ENCODE data around the gene DCTN4.

- TF ChIP-seq CTCF (conservative IDR thresholded peaks at IDR 0.05; ENCODE audit: low read depth in 2 of 2), result no peak
- TF ChIP-seq, protein P1, sequence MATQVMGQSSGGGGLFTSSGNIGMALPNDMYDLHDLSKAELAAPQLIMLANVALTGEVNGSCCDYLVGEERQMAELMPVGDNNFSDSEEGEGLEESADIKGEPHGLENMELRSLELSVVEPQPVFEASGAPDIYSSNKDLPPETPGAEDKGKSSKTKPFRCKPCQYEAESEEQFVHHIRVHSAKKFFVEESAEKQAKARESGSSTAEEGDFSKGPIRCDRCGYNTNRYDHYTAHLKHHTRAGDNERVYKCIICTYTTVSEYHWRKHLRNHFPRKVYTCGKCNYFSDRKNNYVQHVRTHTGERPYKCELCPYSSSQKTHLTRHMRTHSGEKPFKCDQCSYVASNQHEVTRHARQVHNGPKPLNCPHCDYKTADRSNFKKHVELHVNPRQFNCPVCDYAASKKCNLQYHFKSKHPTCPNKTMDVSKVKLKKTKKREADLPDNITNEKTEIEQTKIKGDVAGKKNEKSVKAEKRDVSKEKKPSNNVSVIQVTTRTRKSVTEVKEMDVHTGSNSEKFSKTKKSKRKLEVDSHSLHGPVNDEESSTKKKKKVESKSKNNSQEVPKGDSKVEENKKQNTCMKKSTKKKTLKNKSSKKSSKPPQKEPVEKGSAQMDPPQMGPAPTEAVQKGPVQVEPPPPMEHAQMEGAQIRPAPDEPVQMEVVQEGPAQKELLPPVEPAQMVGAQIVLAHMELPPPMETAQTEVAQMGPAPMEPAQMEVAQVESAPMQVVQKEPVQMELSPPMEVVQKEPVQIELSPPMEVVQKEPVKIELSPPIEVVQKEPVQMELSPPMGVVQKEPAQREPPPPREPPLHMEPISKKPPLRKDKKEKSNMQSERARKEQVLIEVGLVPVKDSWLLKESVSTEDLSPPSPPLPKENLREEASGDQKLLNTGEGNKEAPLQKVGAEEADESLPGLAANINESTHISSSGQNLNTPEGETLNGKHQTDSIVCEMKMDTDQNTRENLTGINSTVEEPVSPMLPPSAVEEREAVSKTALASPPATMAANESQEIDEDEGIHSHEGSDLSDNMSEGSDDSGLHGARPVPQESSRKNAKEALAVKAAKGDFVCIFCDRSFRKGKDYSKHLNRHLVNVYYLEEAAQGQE (IDR thresholded peaks at IDR 0.05; ENCODE audit: unreplicated experiment), result no peak
- no peak for TF ChIP-seq POLR2AphosphoS5 (IDR thresholded peaks at IDR 0.05; ENCODE audit: low read depth)
- TF ChIP-seq EZH2phosphoT487 (IDR thresholded peaks at IDR 0.05; ENCODE audit: unreplicated experiment), result no peak
- no peak for TF ChIP-seq JUNB (IDR thresholded peaks at IDR 0.05; ENCODE audit: unreplicated experiment)
- TF ChIP-seq EZH2 (IDR thresholded peaks at IDR 0.05; ENCODE audit: low read depth, unreplicated experiment), result no peak
- TF ChIP-seq NANOG (IDR thresholded peaks at IDR 0.05; ENCODE audit: borderline replicate concordance), result no peak
Measured at GRCh38 chr5:150672884-150673275, 85.9 kb downstream of the DCTN4 start.
